Endothelial cell of umbilical vein (primary cell): ENCODE measurements around the gene WDFY3. TPM values are rescaled to one million over a fixed set of nuclear protein-coding genes. Genes with fewer than 3 reads are reported as not detected.

Experiments
- BruUV-seq: library from RNA; stranded (reverse); fragments of 400-500 nt; replicated peaks from 2 replicates; lab custom pipeline; 2021; lab: Mats Ljungman, UMichigan
- CTCF ChIA-PET: fragments of 300-600, 350-600 bp; sonication (Branson Sonifier 250); formaldehyde crosslinking; loops from one replicate; lab custom pipeline; 2021; ENCODE audit warnings: antibody characterized with exemption, inconsistent platforms; lab: Charles Lee
- POLR2A ChIA-PET: fragments of 300-600, 350-600 bp; sonication (Branson Sonifier 250); formaldehyde crosslinking; loops from one replicate; lab custom pipeline; 2021; ENCODE audit warnings: antibody characterized with exemption, inconsistent platforms; lab: Charles Lee
- DNase-seq: peaks from one replicate; pipeline ENCODE4 v3.0.0-alpha.2; 2011; ENCODE audit warnings: low read depth, low spot score
- FAIRE-seq: peaks from 2 replicates; lab custom pipeline; 2011; peaks lifted over from hg19 to GRCh38; lab: Jason Lieb, UNC
- H2AFZ ChIP-seq: 2 replicates; pipeline ENCODE4 v1.6.0; 2012; ENCODE audit warnings: low read depth, low read length, control low read depth, inconsistent platforms
- H3K27ac ChIP-seq: 2 replicates; pipeline ENCODE4 v1.5.1; 2011; ENCODE audit warnings: low read depth, mild to moderate bottlenecking, control low read depth, low read length, moderate library complexity; ENCODE audit not compliant: insufficient read depth
- H3K27me3 ChIP-seq, 2 experiments: 2 replicates each; pipeline versions ENCODE4 v1.6.0 to v1.6.1; 2011; ENCODE audit warnings: low read length in 2 of 2, mixed read lengths in 1 of 2; ENCODE audit not compliant: control insufficient read depth in 2 of 2, insufficient read depth in 2 of 2
- H3K36me3 ChIP-seq, 2 experiments: 2 replicates in 1 of 2; 3 replicates in 1 of 2; pipeline ENCODE4 v1.5.1; 2011; ENCODE audit warnings: low read length in 2 of 2, mild to moderate bottlenecking in 1 of 2, moderate library complexity in 1 of 2; ENCODE audit not compliant: control insufficient read depth in 2 of 2, insufficient read depth in 2 of 2; ENCODE audit errors: extremely low read depth in 1 of 2
- H3K4me1 ChIP-seq: 3 replicates; pipeline ENCODE4 v1.5.1; 2011; ENCODE audit warnings: mild to moderate bottlenecking, low read length; ENCODE audit not compliant: control insufficient read depth, insufficient read depth; ENCODE audit errors: extremely low read depth
- H3K4me2 ChIP-seq: 2 replicates; pipeline ENCODE4 v1.6.1; 2011; ENCODE audit warnings: low read length, control low read depth, mixed read lengths; ENCODE audit not compliant: insufficient read depth
- H3K4me3 ChIP-seq, 3 experiments: fragments of 200-600 bp in 1 of 3; sonication (generic), shearing (Covaris generic) in 1 of 3; replicated peaks in 1 of 3; 2 replicates each; pipeline ENCODE4 v1.5.1; 2011 to 2016; ENCODE audit warnings: control low read depth in 3 of 3, low read length in 3 of 3, mild to moderate bottlenecking in 2 of 3, inconsistent platforms in 1 of 3, low read depth in 1 of 3, moderate library complexity in 1 of 3; ENCODE audit not compliant: insufficient read depth in 1 of 3
- H3K79me2 ChIP-seq: 2 replicates; pipeline ENCODE4 v1.6.0; 2012; ENCODE audit warnings: low read length, inconsistent platforms; ENCODE audit not compliant: control insufficient read depth, insufficient read depth
- H3K9ac ChIP-seq: replicated peaks from 2 replicates; pipeline ENCODE3; 2011; ENCODE audit warnings: low read length, control low read depth; ENCODE audit not compliant: insufficient read depth; ENCODE audit errors: extremely low read depth
- H3K9me1 ChIP-seq: replicated peaks from 3 replicates; pipeline ENCODE4 v1.6.0; 2011; ENCODE audit warnings: mild to moderate bottlenecking, low read length; ENCODE audit not compliant: control insufficient read depth, insufficient read depth; ENCODE audit errors: extremely low read depth
- H3K9me3 ChIP-seq: replicated peaks from 2 replicates; pipeline ENCODE4 v1.5.1; 2012; ENCODE audit warnings: low read length, inconsistent platforms; ENCODE audit not compliant: control insufficient read depth, insufficient read depth
- H4K20me1 ChIP-seq: replicated peaks from 2 replicates; pipeline ENCODE3; 2011; ENCODE audit warnings: mild to moderate bottlenecking, low read length; ENCODE audit not compliant: control insufficient read depth, insufficient read depth; ENCODE audit errors: extremely low read depth
- CTCF ChIP-seq, 2 donors: IDR thresholded peaks; 1 replicate in 1 of 2; 2 replicates in 1 of 2; pipeline ENCODE4 v1.5.1; 2011; ENCODE audit warnings: low read length in 2 of 2, mild to moderate bottlenecking in 2 of 2, moderate library complexity in 2 of 2, control low read depth in 1 of 2, inconsistent platforms in 1 of 2, low read depth in 1 of 2; ENCODE audit not compliant: insufficient read depth in 1 of 2; ENCODE audit errors: extremely low read depth in 1 of 2
- EZH2 ChIP-seq: IDR thresholded peaks from 2 replicates; pipeline ENCODE4 v1.6.1; 2012; ENCODE audit warnings: borderline replicate concordance, low read depth, mild to moderate bottlenecking, moderate library complexity, low read length, inconsistent platforms; ENCODE audit not compliant: severe bottlenecking
- FOS ChIP-seq: IDR thresholded peaks from 2 replicates; pipeline ENCODE4 v1.6.1; 2011; ENCODE audit warnings: mild to moderate bottlenecking, low read length, moderate library complexity, borderline replicate concordance; ENCODE audit not compliant: insufficient read depth
- GATA2 ChIP-seq: IDR thresholded peaks from 2 replicates; pipeline ENCODE4 v1.7.0; 2011; ENCODE audit warnings: low read depth, mild to moderate bottlenecking, moderate library complexity, mixed read lengths, low read length; ENCODE audit not compliant: insufficient read length, insufficient read depth
- JUN ChIP-seq: IDR thresholded peaks from 2 replicates; pipeline ENCODE4 v1.6.1; 2011; ENCODE audit warnings: borderline replicate concordance, low read depth; ENCODE audit not compliant: insufficient read length, insufficient read depth
- MAX ChIP-seq: IDR thresholded peaks from 2 replicates; pipeline ENCODE4 v1.6.1; 2011; ENCODE audit not compliant: insufficient read depth, insufficient read length
- MYC ChIP-seq: IDR thresholded peaks from one replicate; pipeline ENCODE4 v1.6.1; 2011; ENCODE audit warnings: mild to moderate bottlenecking, low read depth, low read length
- POLR2A ChIP-seq: IDR thresholded peaks from 2 replicates; pipeline ENCODE4 v1.6.1; 2012; ENCODE audit warnings: low read depth, mild to moderate bottlenecking, control low read depth, low read length
- POLR2AphosphoS5 ChIP-seq: IDR thresholded peaks from 2 replicates; pipeline ENCODE4 v1.6.1; 2012; ENCODE audit warnings: low read depth, mild to moderate bottlenecking, control low read depth, low read length, moderate library complexity; ENCODE audit not compliant: insufficient read depth
- dilution Hi-C: fragments of 300-500 bp; cut with MboI; formaldehyde crosslinking; loops from one replicate; pipeline ENCODE4 v1.15.0; 2019; ENCODE audit warnings: low sequenced_read_pairs; ENCODE audit not compliant: extremely low pct_ligation_motif_present
- intact Hi-C: fragments of 100-400 bp; cut with micrococcal nuclease; formaldehyde crosslinking; loops from one replicate; pipeline ENCODE4 v1.10.0; 2022
- polyA plus RNA-seq, 4 experiments: library from polyadenylated mRNA; depleted of rRNA in 3 of 4; stranded (reverse) in 3 of 4; unstranded in 1 of 4; fragments of >200 nt; gene quantifications; 2 replicates each; pipeline versions ENCODE4 v1.2.1 to v1.2.3, GENCODE V29; 2011 to 2012; ENCODE audit warnings: missing spikeins in 1 of 4
- total RNA-seq: library from RNA; stranded (reverse); gene quantifications from 2 replicates; pipeline ENCODE4 v1.2.3, GENCODE V29; 2021

Gene WDFY3
- total and polyA plus RNA-seq, 2 donors (not counting 3 experiments of a cell fraction or from before 2014, with no cell fraction given), result 37.0 to 113 TPM

GRCh38 chr4:84857296-84857695 lies 109.2 kb downstream of the WDFY3 start:
- CTCF ChIA-PET, result interaction anchor here (0.6 to 1.0 kb wide), 3 partner anchors 18 to 27 kb away, joined by 3 read pairs; no protein-coding TSS in a partner anchor
- DNase-seq, result peak; percentile 70
- BruUV-seq, result no TSS peak
- no peaks in the 10 kb centered on the region for H3K27me3 ChIP-seq
- dilution Hi-C loops (no loop called here), intact Hi-C loops (loop anchor here (2.0 kb wide), 1 partner anchor 14 kb away; no protein-coding TSS in a partner anchor)
- no peaks in the 10 kb centered on the region for H3K9me1 ChIP-seq
- no peaks in the 10 kb centered on the region for H3K9me3 ChIP-seq
- H3K4me2 ChIP-seq, result peak overlapping the region; percentile 55
- peaks cover 22% of the 10 kb centered on the region for H3K4me1 ChIP-seq
- TF ChIP-seq MAX (no peak), FOS (no peak), POLR2A (no peak), CTCF (IDR thresholded peaks at IDR 0.05; ENCODE audit: extremely low read depth in 1 of 2, insufficient read depth in 1 of 2, low read depth in 1 of 2, low read length in 2 of 2) (no peak), POLR2AphosphoS5 (no peak), MYC (no peak), JUN (no peak), EZH2 (no peak), GATA2 (no peak)
- no peak overlapping the region for H3K4me3 ChIP-seq
- POLR2A ChIA-PET, result no interaction called here
- H3K79me2 ChIP-seq, result peaks cover 87% of the 10 kb centered on the region
- no peak overlapping the region for H3K9ac ChIP-seq
- FAIRE-seq, result peak; percentile 40
- H4K20me1 ChIP-seq, result no peaks in the 10 kb centered on the region
- no peak overlapping the region for H2AFZ ChIP-seq
- H3K27ac ChIP-seq, result peak overlapping the region; percentile 40
- peaks cover 3 to 7% of the 10 kb centered on the region in 2 experiments for H3K36me3 ChIP-seq
